OCI-LY3 (cell line): ENCODE data around the gene BACH2.
A peak's percentile ranks its signal among the peaks of the same experiment; 100 is the strongest.
"Not testable (repeated sequence)": the region's sequence is repeated elsewhere in the genome, so short reads cannot be mapped to it uniquely, and the experiment has no call there.

Source experiments
- H2AFZ ChIP-seq: fragments of 200-600, 300-600 bp; shearing (Covaris generic); 2 replicates; pipeline ENCODE4 v1.6.0; 2014; ENCODE audit warnings: antibody characterized with exemption, low read depth, low read length
- H3K27ac ChIP-seq: fragments of 200-600, 300-600 bp; sonication (generic); 2 replicates; pipeline ENCODE4 v1.5.1; 2014; ENCODE audit warnings: mild to moderate bottlenecking, low read length, moderate library complexity, mixed read lengths
- H3K27me3 ChIP-seq: fragments of 200-600, 300-600 bp; sonication (generic); 2 replicates; pipeline ENCODE4 v1.6.1; 2014; ENCODE audit warnings: low read depth, low read length, mixed read lengths
- H3K36me3 ChIP-seq: fragments of 200-600, 300-600 bp; sonication (generic); replicated peaks from 2 replicates; pipeline ENCODE3; 2014; ENCODE audit warnings: low read depth, low read length, mixed read lengths
- H3K4me1 ChIP-seq: fragments of 300-600, 200-600 bp; sonication (generic); 2 replicates; pipeline ENCODE4 v1.6.1; 2014; ENCODE audit warnings: low read length, mixed read lengths
- H3K4me2 ChIP-seq: fragments of 200-600, 300-600 bp; sonication (generic); 2 replicates; pipeline ENCODE4 v1.6.1; 2014; ENCODE audit warnings: low read length, mixed read lengths
- H3K4me3 ChIP-seq: fragments of 300-600, 200-600 bp; sonication (generic); 2 replicates; pipeline ENCODE4 v1.5.1; 2014; ENCODE audit warnings: antibody characterized with exemption, mild to moderate bottlenecking, low read length, moderate library complexity
- H3K79me2 ChIP-seq: fragments of 300-600, 200-600 bp; shearing (Covaris generic); 2 replicates; pipeline ENCODE4 v1.6.1; 2014; ENCODE audit warnings: mild to moderate bottlenecking, low read length, mixed read lengths
- H3K9ac ChIP-seq: fragments of 300-600, 200-600 bp; shearing (Covaris generic); 2 replicates; pipeline ENCODE4 v1.6.0; 2014; ENCODE audit warnings: mild to moderate bottlenecking, low read length, moderate library complexity
- H3K9me3 ChIP-seq: fragments of 200-600, 300-600 bp; shearing (Covaris generic); 2 replicates; pipeline ENCODE4 v1.6.1; 2014; ENCODE audit warnings: low read length, mixed read lengths; ENCODE audit not compliant: insufficient read depth
- H4K20me1 ChIP-seq: fragments of 200-600, 300-600 bp; sonication (generic); 2 replicates; pipeline ENCODE4 v1.6.1; 2016; ENCODE audit warnings: low read length, mixed read lengths; ENCODE audit not compliant: insufficient read depth
- CTCF ChIP-seq: fragments of 200-600, 300-600 bp; sonication (generic); IDR thresholded peaks from 2 replicates; pipeline ENCODE4 v1.5.1; 2014; ENCODE audit warnings: antibody characterized with exemption, low read length, low read depth
- EZH2phosphoT487 ChIP-seq: fragments of 200-600 bp; shearing (Covaris generic); IDR thresholded peaks from 2 replicates; pipeline ENCODE4 v1.6.1; 2018; ENCODE audit warnings: antibody characterized with exemption, mixed run types, low read depth

BACH2 gene

GRCh38 chr6:90119618-90120017 lies 177.0 kb downstream of the BACH2 start:
- Histone ChIP-seq H3K9ac (no peak overlapping the region), H3K79me2 (no peaks in the 10 kb centered on the region), H3K27me3 (peaks cover 84% of the 10 kb centered on the region), H3K27ac (no peak overlapping the region), H4K20me1 (0 out of 2 replicates have a peak, but pooled peaks cover 5% of the 10 kb centered on the region), H3K36me3 (no peaks in the 10 kb centered on the region), H3K4me2 (no peak overlapping the region), H3K4me3 (no peak overlapping the region), H3K9me3 (no peaks in the 10 kb centered on the region), H2AFZ (no peak overlapping the region), H3K4me1 (no peaks in the 10 kb centered on the region; the same call in 1 of the 2 replicates)
- TF ChIP-seq CTCF = no peak
- no peak for TF ChIP-seq EZH2phosphoT487

GRCh38 chr6:90118581-90118980 lies 178.1 kb downstream of the BACH2 start:
- H4K20me1 ChIP-seq = 0 out of 2 replicates have a peak, but pooled peaks cover 5% of the 10 kb centered on the region
- H3K9ac ChIP-seq = no peak overlapping the region
- TF ChIP-seq CTCF (peak; percentile 11; the same call in 1 of the 2 replicates), EZH2phosphoT487 (no peak)
- no peaks in the 10 kb centered on the region; the same call in 1 of the 2 replicates for H3K4me1 ChIP-seq
- H3K27ac ChIP-seq = no peak overlapping the region
- H2AFZ ChIP-seq = no peak overlapping the region
- peaks cover 86% of the 10 kb centered on the region for H3K27me3 ChIP-seq
- no peaks in the 10 kb centered on the region for H3K79me2 ChIP-seq
- no peaks in the 10 kb centered on the region for H3K36me3 ChIP-seq
- H3K4me3 ChIP-seq = no peak overlapping the region
- H3K9me3 ChIP-seq = no peaks in the 10 kb centered on the region
- H3K4me2 ChIP-seq = no peak overlapping the region

GRCh38 chr6:90118069-90118468 lies 178.6 kb downstream of the BACH2 start:
- Histone ChIP-seq H3K9me3 (0 out of 2 replicates have a peak, but pooled peaks cover 2% of the 10 kb centered on the region), H3K27ac (no peak overlapping the region), H3K79me2 (no peaks in the 10 kb centered on the region), H3K27me3 (peaks cover 89% of the 10 kb centered on the region), H3K36me3 (no peaks in the 10 kb centered on the region), H3K4me2 (no peak overlapping the region), H2AFZ (no peak overlapping the region), H3K4me1 (no peaks in the 10 kb centered on the region; the same call in 1 of the 2 replicates), H4K20me1 (0 out of 2 replicates have a peak, but pooled peaks cover 5% of the 10 kb centered on the region), H3K9ac (no peak overlapping the region), H3K4me3 (no peak overlapping the region)
- no peak for TF ChIP-seq CTCF
- TF ChIP-seq EZH2phosphoT487 = no peak

GRCh38 chr6:90116126-90116525 lies 180.5 kb downstream of the BACH2 start:
- H3K9ac ChIP-seq, H3K27ac ChIP-seq, H3K4me1 ChIP-seq, H3K79me2 ChIP-seq, H3K36me3 ChIP-seq, H4K20me1 ChIP-seq, H2AFZ ChIP-seq, H3K4me2 ChIP-seq, H3K9me3 ChIP-seq, H3K4me3 ChIP-seq: not testable (repeated sequence)
- peaks cover 95% of the 10 kb centered on the region for H3K27me3 ChIP-seq
